ENCODE data around the gene CRIM1.
"Not testable (repeated sequence)": the region's sequence is repeated elsewhere in the genome, so short reads cannot be mapped to it uniquely, and the experiment has no call there.

DNA sequence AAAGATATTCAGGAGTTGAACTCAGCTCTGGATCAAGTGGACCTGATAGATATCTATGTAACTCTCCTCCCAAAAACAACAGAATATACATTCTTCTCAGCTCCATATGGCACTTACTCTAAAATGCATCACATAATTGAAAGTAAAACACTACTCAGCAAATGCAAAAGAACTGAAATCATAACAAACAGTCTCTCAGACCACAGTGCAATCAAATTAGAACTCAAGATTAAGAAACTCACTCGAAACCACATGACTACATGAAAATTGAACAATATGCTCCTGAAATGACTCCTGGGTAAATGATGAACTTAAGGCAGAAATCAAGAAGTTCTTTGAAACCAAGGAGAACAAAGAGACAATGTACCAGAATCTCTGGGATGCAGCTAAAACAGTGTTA, 45.1 kb upstream of the CRIM1 start:
- TF ChIP-seq, protein P1, sequence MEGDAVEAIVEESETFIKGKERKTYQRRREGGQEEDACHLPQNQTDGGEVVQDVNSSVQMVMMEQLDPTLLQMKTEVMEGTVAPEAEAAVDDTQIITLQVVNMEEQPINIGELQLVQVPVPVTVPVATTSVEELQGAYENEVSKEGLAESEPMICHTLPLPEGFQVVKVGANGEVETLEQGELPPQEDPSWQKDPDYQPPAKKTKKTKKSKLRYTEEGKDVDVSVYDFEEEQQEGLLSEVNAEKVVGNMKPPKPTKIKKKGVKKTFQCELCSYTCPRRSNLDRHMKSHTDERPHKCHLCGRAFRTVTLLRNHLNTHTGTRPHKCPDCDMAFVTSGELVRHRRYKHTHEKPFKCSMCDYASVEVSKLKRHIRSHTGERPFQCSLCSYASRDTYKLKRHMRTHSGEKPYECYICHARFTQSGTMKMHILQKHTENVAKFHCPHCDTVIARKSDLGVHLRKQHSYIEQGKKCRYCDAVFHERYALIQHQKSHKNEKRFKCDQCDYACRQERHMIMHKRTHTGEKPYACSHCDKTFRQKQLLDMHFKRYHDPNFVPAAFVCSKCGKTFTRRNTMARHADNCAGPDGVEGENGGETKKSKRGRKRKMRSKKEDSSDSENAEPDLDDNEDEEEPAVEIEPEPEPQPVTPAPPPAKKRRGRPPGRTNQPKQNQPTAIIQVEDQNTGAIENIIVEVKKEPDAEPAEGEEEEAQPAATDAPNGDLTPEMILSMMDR (conservative IDR thresholded peaks at IDR 0.05; ENCODE audit: low read length): not testable (repeated sequence)
- TF ChIP-seq EZH2phosphoT487 (IDR thresholded peaks at IDR 0.05; ENCODE audit: borderline replicate concordance): not testable (repeated sequence)

Data from Loucy (cell line).